Tibial artery (tissue), 4 donors: ENCODE results near the gene LSP1.
"Not testable (repeated sequence)": the region's sequence is repeated elsewhere in the genome, so short reads cannot be mapped to it uniquely, and the experiment has no call there.

ENCODE experiments used
- DNase-seq, 2 donors: peaks; one replicate each; pipeline ENCODE4 v3.0.0-alpha.2; 2019
- H3K27ac ChIP-seq, 2 donors: fragments of 200-600 bp; sonication (generic) in 1 of 2; 1 replicate in 1 of 2; 2 replicates in 1 of 2; pipeline ENCODE4 v1.5.1; 2018 to 2019; ENCODE audit warnings: mild to moderate bottlenecking in 1 of 2
- H3K27me3 ChIP-seq, 2 donors: fragments of 200-600 bp; sonication (generic) in 1 of 2; one replicate each; pipeline versions ENCODE4 v1.5.1 to v1.6.0; 2016 to 2019
- H3K36me3 ChIP-seq, 3 donors: fragments of 200-600 bp; sonication (generic) in 2 of 3; one replicate each; pipeline ENCODE4 v1.5.1; 2016 to 2019; ENCODE audit warnings: mild to moderate bottlenecking in 2 of 3
- H3K4me1 ChIP-seq, 4 donors: fragments of 200-600 bp; sonication (generic) in 2 of 4; 1 replicate in 3 of 4; 2 replicates in 1 of 4; pipeline ENCODE4 v1.5.1; 2016 to 2019
- H3K4me3 ChIP-seq, 2 donors: fragments of 200-600 bp; sonication (generic) in 1 of 2; 1 replicate in 1 of 2; 2 replicates in 1 of 2; pipeline ENCODE4 v1.5.1; 2018 to 2019; ENCODE audit warnings: mild to moderate bottlenecking in 2 of 2
- H3K9me3 ChIP-seq, 3 donors: fragments of 200-600 bp; sonication (generic) in 1 of 3; one replicate each; pipeline ENCODE4 v1.5.1; 2016 to 2019
- intact Hi-C: fragments of 100-400 bp; cut with DNase I; formaldehyde crosslinking; loops from one replicate; pipeline ENCODE4 v1.15.0; 2023; ENCODE audit warnings: low total_unique reads
- TF ChIP-seq, protein P1 (sequence below), 2 experiments: fragments of 200-600 bp in 1 of 2; fragments of 450-650 bp in 1 of 2; IDR thresholded peaks; one replicate each; pipeline ENCODE4 v1.5.1; 2017 to 2019; ENCODE audit warnings: antibody characterized with exemption in 2 of 2, mild to moderate bottlenecking in 1 of 2, moderate library complexity in 1 of 2

Gene LSP1

GRCh38 chr11:1870721-1871466 is 18.0 kb downstream of the LSP1 start:
- intact Hi-C loops: no loop called here
- H3K27ac ChIP-seq: peak overlapping the region; percentile 61 to 94
- no peaks in the 10 kb centered on the region for H3K36me3 ChIP-seq
- DNase-seq: peak in 1 of 2 donors; percentile 88
- peaks cover 0 to 63% (median 37%) of the 10 kb centered on the region in 4 donors for H3K4me1 ChIP-seq
- H3K9me3 ChIP-seq: no peaks in the 10 kb centered on the region
- peak overlapping the region; percentile 27 to 39 for H3K4me3 ChIP-seq
- peaks cover 0 to 47% of the 10 kb centered on the region in 2 donors for H3K27me3 ChIP-seq
- TF ChIP-seq, protein P1, sequence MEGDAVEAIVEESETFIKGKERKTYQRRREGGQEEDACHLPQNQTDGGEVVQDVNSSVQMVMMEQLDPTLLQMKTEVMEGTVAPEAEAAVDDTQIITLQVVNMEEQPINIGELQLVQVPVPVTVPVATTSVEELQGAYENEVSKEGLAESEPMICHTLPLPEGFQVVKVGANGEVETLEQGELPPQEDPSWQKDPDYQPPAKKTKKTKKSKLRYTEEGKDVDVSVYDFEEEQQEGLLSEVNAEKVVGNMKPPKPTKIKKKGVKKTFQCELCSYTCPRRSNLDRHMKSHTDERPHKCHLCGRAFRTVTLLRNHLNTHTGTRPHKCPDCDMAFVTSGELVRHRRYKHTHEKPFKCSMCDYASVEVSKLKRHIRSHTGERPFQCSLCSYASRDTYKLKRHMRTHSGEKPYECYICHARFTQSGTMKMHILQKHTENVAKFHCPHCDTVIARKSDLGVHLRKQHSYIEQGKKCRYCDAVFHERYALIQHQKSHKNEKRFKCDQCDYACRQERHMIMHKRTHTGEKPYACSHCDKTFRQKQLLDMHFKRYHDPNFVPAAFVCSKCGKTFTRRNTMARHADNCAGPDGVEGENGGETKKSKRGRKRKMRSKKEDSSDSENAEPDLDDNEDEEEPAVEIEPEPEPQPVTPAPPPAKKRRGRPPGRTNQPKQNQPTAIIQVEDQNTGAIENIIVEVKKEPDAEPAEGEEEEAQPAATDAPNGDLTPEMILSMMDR (IDR thresholded peaks at IDR 0.05): no peak

DNA sequence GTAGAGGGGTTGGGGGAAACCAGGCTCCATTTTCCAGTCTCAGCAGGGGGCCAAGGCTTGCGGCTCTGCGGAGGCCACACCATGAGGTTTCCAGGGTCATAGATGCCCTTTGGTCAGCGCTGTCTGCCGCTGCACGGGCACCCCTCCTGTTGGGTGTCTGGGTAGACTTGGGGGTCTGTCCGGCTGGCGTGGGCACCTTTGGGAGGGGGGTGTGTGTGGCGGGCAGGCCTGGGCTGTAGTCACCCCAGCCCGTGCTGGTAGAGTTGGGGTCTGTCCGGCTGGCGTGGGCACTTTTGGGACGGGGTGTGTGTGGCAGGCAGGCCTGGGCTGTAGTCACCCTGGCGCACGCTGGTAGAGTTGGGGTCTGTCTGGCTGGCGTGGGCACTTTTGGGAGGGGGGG is 18.6 kb downstream of the LSP1 start:
- peaks cover 0 to 65% (median 38%) of the 10 kb centered on the region in 4 donors for H3K4me1 ChIP-seq
- peak overlapping the region in 1 of 2 donors; percentile 39 for H3K4me3 ChIP-seq
- DNase-seq: no peak
- intact Hi-C loops: no loop called here
- H3K9me3 ChIP-seq: no peaks in the 10 kb centered on the region
- no peaks in the 10 kb centered on the region for H3K36me3 ChIP-seq
- TF ChIP-seq, protein P1 (IDR thresholded peaks at IDR 0.05): no peak
- peaks cover 0 to 47% of the 10 kb centered on the region in 2 donors for H3K27me3 ChIP-seq
- peak overlapping the region; percentile 61 to 94 for H3K27ac ChIP-seq

- H3K27me3 ChIP-seq: peaks cover 0 to 47% of the 10 kb centered on the region in 2 donors
- H3K36me3 ChIP-seq: no peaks in the 10 kb centered on the region
- no peaks in the 10 kb centered on the region for H3K9me3 ChIP-seq
- no peak for DNase-seq
- no peak overlapping the region for H3K4me3 ChIP-seq
- intact Hi-C loops: no loop called here
- peak overlapping the region; percentile 55 to 61 for H3K27ac ChIP-seq
- TF ChIP-seq, protein P1 (IDR thresholded peaks at IDR 0.05): no peak
- H3K4me1 ChIP-seq: peaks cover 0 to 74% (median 41%) of the 10 kb centered on the region in 4 donors
These were observed 19.5 kb downstream of the LSP1 start for GRCh38 chr11:1872267-1872985.

GRCh38 chr11:1873048-1873812 is 20.3 kb downstream of the LSP1 start:
- Histone ChIP-seq H3K36me3 (no peaks in the 10 kb centered on the region), H3K27me3 (peaks cover 0 to 47% of the 10 kb centered on the region in 2 donors), H3K9me3 (no peaks in the 10 kb centered on the region), H3K4me1 (peaks cover 0 to 71% (median 41%) of the 10 kb centered on the region in 4 donors), H3K27ac (peak overlapping the region; percentile 32 to 55), H3K4me3 (no peak overlapping the region)
- intact Hi-C loops: no loop called here
- TF ChIP-seq, protein P1 (IDR thresholded peaks at IDR 0.05): no peak
- no peak for DNase-seq

DNA sequence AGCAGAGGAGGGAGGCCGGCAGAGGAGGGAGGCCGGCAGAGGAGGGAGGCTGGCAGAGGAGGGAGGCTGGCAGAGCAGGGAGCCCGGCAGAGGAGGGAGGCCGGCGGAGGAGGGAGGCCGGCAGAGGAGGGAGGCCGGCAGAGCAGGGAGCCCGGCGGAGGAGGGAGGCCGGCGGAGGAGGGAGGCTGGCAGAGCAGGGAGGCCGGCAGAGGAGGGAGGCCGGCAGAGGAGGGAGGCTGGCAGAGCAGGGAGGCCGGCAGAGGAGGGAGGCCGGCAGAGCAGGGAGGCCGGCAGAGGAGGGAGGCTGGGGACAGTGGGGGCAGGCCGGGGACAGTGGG is 20.9 kb downstream of the LSP1 start:
- H3K4me3 ChIP-seq, H3K36me3 ChIP-seq, intact Hi-C loops, H3K9me3 ChIP-seq, DNase-seq: not testable (repeated sequence)
- Histone ChIP-seq H3K4me1 (peaks cover 0 to 66% (median 36%) of the 10 kb centered on the region in 4 donors), H3K27me3 (peaks cover 0 to 42% of the 10 kb centered on the region in 2 donors), H3K27ac (peak overlapping the region in 1 of 2 donors; percentile 55)

- not testable (repeated sequence) for H3K9me3 ChIP-seq, H3K36me3 ChIP-seq, H3K4me3 ChIP-seq, DNase-seq
- intact Hi-C loops: loop anchor here (5.0 kb wide), 1 partner anchor 37 kb away; the partner anchor contains the start of gene TNNI2
- H3K27ac ChIP-seq: peak overlapping the region; percentile 33 to 41
- H3K4me1 ChIP-seq: peaks cover 0 to 60% (median 30%) of the 10 kb centered on the region in 4 donors
- H3K27me3 ChIP-seq: peaks cover 0 to 35% of the 10 kb centered on the region in 2 donors
These were observed 21.7 kb downstream of the LSP1 start for GRCh38 chr11:1874441-1875092.
